IMR-90 (cell line): ENCODE results near the gene CHRM1. TPM values are rescaled to one million over a fixed set of nuclear protein-coding genes. Genes with fewer than 3 reads are reported as not detected.

Experiments
- ATAC-seq: fragments of 200-7000 bp; cut with Tn5 transposase; 2 replicates; pipeline ENCODE4 v1.9.1; 2020; ENCODE audit warnings: low read depth, mild to moderate bottlenecking, moderate library complexity
- BruUV-seq: library from RNA; stranded (reverse); fragments of 400-500 nt; replicated peaks from 2 replicates; lab custom pipeline; 2021; lab: Mats Ljungman, UMichigan
- CTCF ChIA-PET: fragments of 300-600 bp; formaldehyde crosslinking; extraction: SDS; loops from one replicate; lab custom pipeline; 2021; ENCODE audit warnings: antibody characterized with exemption; lab: Yijun Ruan, JAX
- POLR2A ChIA-PET: fragments of 300-600 bp; sonication (Branson Sonifier 250); formaldehyde crosslinking; loops from one replicate; lab custom pipeline; 2022; ENCODE audit warnings: antibody characterized with exemption; ENCODE audit not compliant: unreplicated experiment; lab: Charles Lee
- DNase-seq: peaks from one replicate; pipeline ENCODE4 v3.0.0; 2013
- H2AFZ ChIP-seq: replicated peaks from 2 replicates; pipeline ENCODE3; 2013; ENCODE audit warnings: low read length, mild to moderate bottlenecking; ENCODE audit not compliant: poor library complexity
- H2AK5ac ChIP-seq: 2 replicates; pipeline ENCODE4 v1.6.1; 2013; ENCODE audit warnings: low read depth, low read length, inconsistent platforms
- H2AK9ac ChIP-seq: replicated peaks from 2 replicates; pipeline ENCODE3; 2013; ENCODE audit warnings: mild to moderate bottlenecking, low read depth, low read length, moderate library complexity; ENCODE audit not compliant: poor library complexity
- H2BK120ac ChIP-seq: 2 replicates; pipeline ENCODE4 v1.6.1; 2013; ENCODE audit warnings: low read depth, low read length, inconsistent platforms
- H2BK15ac ChIP-seq: 3 replicates; pipeline ENCODE4 v1.6.1; 2013; ENCODE audit warnings: low read depth, low read length, inconsistent platforms
- H2BK20ac ChIP-seq: 2 replicates; pipeline ENCODE4 v1.6.1; 2013; ENCODE audit warnings: low read depth, mild to moderate bottlenecking, inconsistent platforms, low read length, moderate library complexity
- H2BK5ac ChIP-seq: 2 replicates; pipeline ENCODE4 v1.6.1; 2013; ENCODE audit warnings: mild to moderate bottlenecking, low read depth, low read length, inconsistent platforms; ENCODE audit not compliant: poor library complexity, severe bottlenecking
- H3K14ac ChIP-seq: replicated peaks from 2 replicates; pipeline ENCODE4 v1.6.1; 2013; ENCODE audit warnings: low read depth, low read length, inconsistent platforms
- H3K18ac ChIP-seq: 2 replicates; pipeline ENCODE4 v1.6.1; 2013; ENCODE audit warnings: low read depth, low read length, control low read depth
- H3K23ac ChIP-seq: 2 replicates; pipeline ENCODE4 v1.6.1; 2013; ENCODE audit warnings: low read depth, low read length, inconsistent platforms
- H3K27ac ChIP-seq: 2 replicates; pipeline ENCODE4 v1.5.1; 2013; ENCODE audit warnings: mild to moderate bottlenecking, control low read depth, low read length; ENCODE audit not compliant: insufficient read depth
- H3K27me3 ChIP-seq: 2 replicates; pipeline ENCODE4 v1.6.1; 2013; ENCODE audit warnings: low read length; ENCODE audit not compliant: control insufficient read depth, insufficient read depth
- H3K36me3 ChIP-seq: 2 replicates; pipeline ENCODE4 v1.6.1; 2013; ENCODE audit warnings: low read length, mixed read lengths; ENCODE audit not compliant: control insufficient read depth, insufficient read depth
- H3K4ac ChIP-seq: 2 replicates; pipeline ENCODE4 v1.6.1; 2013; ENCODE audit warnings: low read depth, low read length, inconsistent platforms
- H3K4me1 ChIP-seq: 2 replicates; pipeline ENCODE4 v1.6.1; 2013; ENCODE audit warnings: low read length, mixed read lengths; ENCODE audit not compliant: control insufficient read depth, insufficient read depth
- H3K4me2 ChIP-seq: 2 replicates; pipeline ENCODE4 v1.6.1; 2013; ENCODE audit warnings: low read depth, mild to moderate bottlenecking, control low read depth, low read length, moderate library complexity
- H3K4me3 ChIP-seq: 2 replicates; pipeline ENCODE4 v1.5.1; 2013; ENCODE audit warnings: low read depth, mild to moderate bottlenecking, control low read depth, low read length, moderate library complexity; ENCODE audit not compliant: insufficient read depth
- H3K56ac ChIP-seq: 2 replicates; pipeline ENCODE4 v1.6.1; 2013; ENCODE audit warnings: low read length, inconsistent platforms; ENCODE audit not compliant: insufficient read depth; ENCODE audit errors: extremely low read depth
- H3K79me1 ChIP-seq, 2 experiments: 2 replicates each; pipeline ENCODE4 v1.6.1; 2013; ENCODE audit warnings: low read length in 2 of 2, inconsistent platforms in 1 of 2, low read depth in 1 of 2
- H3K9ac ChIP-seq: 2 replicates; pipeline ENCODE4 v1.6.1; 2013; ENCODE audit warnings: low read depth, low read length, control low read depth
- H3K9me1 ChIP-seq: 2 replicates; pipeline ENCODE4 v1.6.1; 2013; ENCODE audit warnings: low read length, inconsistent platforms; ENCODE audit not compliant: insufficient read depth
- H3K9me3 ChIP-seq: 2 replicates; pipeline ENCODE4 v1.6.1; 2013; ENCODE audit warnings: low read length; ENCODE audit not compliant: control insufficient read depth, insufficient read depth
- H4K20me1 ChIP-seq: 2 replicates; pipeline ENCODE4 v1.6.1; 2013; ENCODE audit warnings: low read length, inconsistent platforms; ENCODE audit not compliant: insufficient read depth
- H4K5ac ChIP-seq: 2 replicates; pipeline ENCODE4 v1.6.1; 2013; ENCODE audit warnings: mild to moderate bottlenecking, low read depth, low read length, control low read depth
- H4K8ac ChIP-seq, 2 experiments: 2 replicates each; pipeline ENCODE4 v1.6.1; 2013; ENCODE audit warnings: low read depth in 2 of 2, low read length in 2 of 2, control low read depth in 1 of 2, inconsistent platforms in 1 of 2
- H4K91ac ChIP-seq: 2 replicates; pipeline ENCODE4 v1.6.1; 2013; ENCODE audit warnings: low read depth, low read length, inconsistent platforms; ENCODE audit not compliant: insufficient read depth
- CEBPB ChIP-seq: IDR thresholded peaks from 2 replicates; pipeline ENCODE4 v1.6.1; 2012; ENCODE audit warnings: low read depth, low read length, improper control_type of control experiment
- CHD1 ChIP-seq: IDR thresholded peaks from 2 replicates; pipeline ENCODE4 v1.6.1; 2012; ENCODE audit warnings: low read depth, low read length, improper control_type of control experiment
- CTCF ChIP-seq: conservative IDR thresholded peaks from 2 replicates; pipeline ENCODE4 v1.5.1; 2012; ENCODE audit warnings: mild to moderate bottlenecking, low read depth, low read length, improper control_type of control experiment
- FOS ChIP-seq: fragments of 150-350 bp; IDR thresholded peaks from 2 replicates; pipeline ENCODE4 v1.6.1; 2016; ENCODE audit warnings: low read depth, low read length
- MAZ ChIP-seq: IDR thresholded peaks from 2 replicates; pipeline ENCODE4 v1.6.1; 2012; ENCODE audit warnings: low read depth, mild to moderate bottlenecking, low read length, improper control_type of control experiment, moderate library complexity, borderline replicate concordance
- MXI1 ChIP-seq: IDR thresholded peaks from 2 replicates; pipeline ENCODE4 v1.6.1; 2012; ENCODE audit warnings: low read depth, mild to moderate bottlenecking, low read length, moderate library complexity, borderline replicate concordance
- NFE2L2 ChIP-seq: fragments of 150-350 bp; IDR thresholded peaks from 2 replicates; pipeline ENCODE4 v1.6.1; 2016; ENCODE audit warnings: low read depth, mild to moderate bottlenecking, low read length
- POLR2A ChIP-seq: IDR thresholded peaks from 2 replicates; pipeline ENCODE4 v1.6.1; 2012; ENCODE audit warnings: mild to moderate bottlenecking, low read depth, low read length
- RAD21 ChIP-seq: IDR thresholded peaks from 2 replicates; pipeline ENCODE4 v1.6.1; 2012; ENCODE audit warnings: low read length, improper control_type of control experiment
- RFX5 ChIP-seq: IDR thresholded peaks from 2 replicates; pipeline ENCODE4 v1.8.0; 2012; ENCODE audit warnings: low read depth, mild to moderate bottlenecking, low read length, moderate library complexity
- SMC3 ChIP-seq: fragments of 150-350 bp; IDR thresholded peaks from 2 replicates; pipeline ENCODE4 v1.6.1; 2016; ENCODE audit warnings: low read depth, mild to moderate bottlenecking, antibody characterized with exemption, low read length, moderate library complexity
- WGBS, 2 experiments: methylation state at CpG; one replicate each; pipeline versions ENCODE4 v1.1.5 to v1.1.7; 2013; ENCODE audit warnings: missing lambda C conversion rate in 2 of 2; ENCODE audit not compliant: insufficient read length in 1 of 2; ENCODE audit errors: extremely low coverage in 2 of 2; 5-methylcytosine and 5-hydroxymethylcytosine counted together
- dilution Hi-C: fragments of 300-500 bp; cut with HindIII; formaldehyde crosslinking; loops from one replicate; pipeline ENCODE4 v1.14.3; 2018; ENCODE audit warnings: low sequenced_read_pairs; ENCODE audit not compliant: unreplicated experiment
- in situ Hi-C: fragments of 300-500 bp; cut with MboI; formaldehyde crosslinking; loops from 3 replicates; pipeline ENCODE4 v1.14.3; 2019; ENCODE audit warnings: low sequenced_read_pairs, inconsistent platforms, mixed read lengths
- intact Hi-C: fragments of 100-400 bp; cut with micrococcal nuclease; formaldehyde crosslinking; loops from 2 replicates; pipeline ENCODE4 v1.10.0; 2022
- polyA plus RNA-seq, 3 experiments: library from polyadenylated mRNA; depleted of rRNA; stranded (reverse); fragments of >200 nt; gene quantifications; 2 replicates each; pipeline ENCODE4 v1.2.3, GENCODE V29; 2012; ENCODE audit warnings: low replicate concordance in 1 of 3
- total RNA-seq: library from RNA; depleted of rRNA; stranded (reverse); fragments of >200 nt; gene quantifications from 2 replicates; pipeline ENCODE4 v1.2.3, GENCODE V29; 2012
- TF ChIP-seq, protein P1 (sequence below): fragments of 150-350 bp; IDR thresholded peaks from 2 replicates; pipeline ENCODE4 v1.6.1; 2016; ENCODE audit warnings: low read depth, mild to moderate bottlenecking, low read length, moderate library complexity, borderline replicate concordance
- TF ChIP-seq, protein P2 (sequence below): fragments of 150-350 bp; IDR thresholded peaks from 2 replicates; pipeline ENCODE4 v1.6.1; 2017; ENCODE audit warnings: mild to moderate bottlenecking, antibody characterized with exemption, low read length, low read depth

Gene CHRM1
- total and polyA plus RNA-seq, 2 of the 4 experiments (the other 2 are of a cell fraction) = not detected

DNA sequence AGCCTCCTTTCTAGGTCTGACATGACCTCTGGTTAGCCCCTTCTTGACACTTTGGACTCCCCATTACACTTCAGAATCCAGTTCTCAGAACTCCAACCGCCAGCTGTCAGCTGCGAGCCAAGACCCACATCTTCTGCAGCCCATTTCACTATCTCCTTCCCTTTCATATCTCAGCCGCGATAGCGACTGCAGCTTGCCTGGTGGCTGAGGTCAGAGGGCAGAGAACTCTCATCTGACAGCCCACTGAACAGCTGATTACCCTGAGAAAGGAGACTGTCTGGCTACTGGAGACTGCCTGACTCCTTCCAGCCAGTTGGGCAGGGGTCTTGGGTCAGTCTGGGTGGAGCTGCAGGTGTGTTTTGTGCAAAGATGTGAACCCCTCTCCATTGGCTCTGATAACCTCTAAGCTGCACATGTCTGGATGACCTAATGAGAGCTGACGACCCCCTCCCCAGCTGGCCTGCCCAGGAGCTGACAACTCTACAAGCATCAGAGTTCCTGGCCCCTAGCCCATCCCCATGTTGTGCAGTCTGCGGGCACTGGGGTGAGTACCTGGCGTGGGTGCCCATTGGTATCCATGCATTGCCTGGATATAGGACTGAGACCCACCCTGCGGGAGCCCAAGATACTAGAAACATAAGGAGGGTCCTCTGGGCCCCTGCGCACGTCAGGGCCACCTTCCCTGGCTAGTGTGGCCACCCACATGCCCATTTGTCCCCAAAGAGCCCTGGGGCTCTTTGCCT is 1.1 kb downstream of the CHRM1 start:
- no peak overlapping the region for H3K27ac ChIP-seq

More for the DNA sequence above, 1.1 kb downstream of the CHRM1 start:
- no TSS peak for BruUV-seq
- ATAC-seq (no peak), DNase-seq (no peak)
- Histone ChIP-seq H2BK120ac (no peak overlapping the region), H2BK5ac (no peak overlapping the region), H2BK15ac (no peak overlapping the region), H3K9me1 (no peaks in the 10 kb centered on the region), H2BK20ac (no peak overlapping the region), H3K56ac (no peak overlapping the region), H3K9ac (no peak overlapping the region), H3K9me3 (no peaks in the 10 kb centered on the region; the same call in 1 of the 2 replicates), H3K4me3 (no peak overlapping the region), H2AFZ (no peak overlapping the region), H3K36me3 (no peaks in the 10 kb centered on the region), H2AK5ac (no peak overlapping the region), H4K5ac (no peak overlapping the region), H3K4me1 (peaks cover 5% of the 10 kb centered on the region; the same call in 1 of the 2 replicates), H3K14ac (no peak overlapping the region), H3K27me3 (peaks cover 75% of the 10 kb centered on the region), H2AK9ac (no peak overlapping the region), H3K23ac (no peak overlapping the region), H4K20me1 (no peaks in the 10 kb centered on the region), H4K91ac (no peak overlapping the region), H3K4ac (no peak overlapping the region), H3K79me1 (no peaks in the 10 kb centered on the region), H3K4me2 (no peak overlapping the region), H4K8ac (no peak overlapping the region), H3K18ac (no peak overlapping the region)
- ChIA-PET POLR2A (interaction anchor here (0.5 kb wide), 1 partner anchor 109 kb away, joined by 3 read pairs; no protein-coding TSS in a partner anchor), CTCF (no interaction called here)
- intact Hi-C loops = no loop called here
- 100% methylated on average over 1 of the region's 11 CpGs; no CpG with 5 or more reads in 1 of the 2 experiments for WGBS, 2 experiments
- TF ChIP-seq RFX5 (no peak), POLR2A (no peak), MXI1 (no peak), MAZ (no peak), FOS (no peak), CHD1 (no peak), RAD21 (no peak), CEBPB (no peak), CTCF (no peak), SMC3 (no peak), NFE2L2 (no peak)
- TF ChIP-seq, protein P1, sequence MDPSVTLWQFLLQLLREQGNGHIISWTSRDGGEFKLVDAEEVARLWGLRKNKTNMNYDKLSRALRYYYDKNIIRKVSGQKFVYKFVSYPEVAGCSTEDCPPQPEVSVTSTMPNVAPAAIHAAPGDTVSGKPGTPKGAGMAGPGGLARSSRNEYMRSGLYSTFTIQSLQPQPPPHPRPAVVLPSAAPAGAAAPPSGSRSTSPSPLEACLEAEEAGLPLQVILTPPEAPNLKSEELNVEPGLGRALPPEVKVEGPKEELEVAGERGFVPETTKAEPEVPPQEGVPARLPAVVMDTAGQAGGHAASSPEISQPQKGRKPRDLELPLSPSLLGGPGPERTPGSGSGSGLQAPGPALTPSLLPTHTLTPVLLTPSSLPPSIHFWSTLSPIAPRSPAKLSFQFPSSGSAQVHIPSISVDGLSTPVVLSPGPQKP = no peak
- TF ChIP-seq, protein P2, sequence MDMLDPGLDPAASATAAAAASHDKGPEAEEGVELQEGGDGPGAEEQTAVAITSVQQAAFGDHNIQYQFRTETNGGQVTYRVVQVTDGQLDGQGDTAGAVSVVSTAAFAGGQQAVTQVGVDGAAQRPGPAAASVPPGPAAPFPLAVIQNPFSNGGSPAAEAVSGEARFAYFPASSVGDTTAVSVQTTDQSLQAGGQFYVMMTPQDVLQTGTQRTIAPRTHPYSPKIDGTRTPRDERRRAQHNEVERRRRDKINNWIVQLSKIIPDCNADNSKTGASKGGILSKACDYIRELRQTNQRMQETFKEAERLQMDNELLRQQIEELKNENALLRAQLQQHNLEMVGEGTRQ = no peak
- dilution Hi-C loops = no loop called here
- in situ Hi-C loops = no loop called here
